AG09319 (cell line): Measurements from ENCODE around the gene OSBPL5.

Experiments used
- DNase-seq: peaks from one replicate; pipeline ENCODE4 v3.0.0-alpha.2; 2010; ENCODE audit warnings: low read depth; ENCODE audit errors: extremely low read depth
- CTCF ChIP-seq: IDR thresholded peaks from 2 replicates; pipeline ENCODE4 v1.5.1; 2011; ENCODE audit warnings: low read depth, mild to moderate bottlenecking, inconsistent platforms, low read length, moderate library complexity

The OSBPL5 gene

GRCh38 chr11:3087821-3088800, 77.0 kb downstream of the OSBPL5 start:
- TF ChIP-seq CTCF, result no peak
- DNase-seq, result no peak

GRCh38 chr11:3087373-3087772, 77.7 kb downstream of the OSBPL5 start:
- DNase-seq, result no peak
- TF ChIP-seq CTCF, result no peak

DNA sequence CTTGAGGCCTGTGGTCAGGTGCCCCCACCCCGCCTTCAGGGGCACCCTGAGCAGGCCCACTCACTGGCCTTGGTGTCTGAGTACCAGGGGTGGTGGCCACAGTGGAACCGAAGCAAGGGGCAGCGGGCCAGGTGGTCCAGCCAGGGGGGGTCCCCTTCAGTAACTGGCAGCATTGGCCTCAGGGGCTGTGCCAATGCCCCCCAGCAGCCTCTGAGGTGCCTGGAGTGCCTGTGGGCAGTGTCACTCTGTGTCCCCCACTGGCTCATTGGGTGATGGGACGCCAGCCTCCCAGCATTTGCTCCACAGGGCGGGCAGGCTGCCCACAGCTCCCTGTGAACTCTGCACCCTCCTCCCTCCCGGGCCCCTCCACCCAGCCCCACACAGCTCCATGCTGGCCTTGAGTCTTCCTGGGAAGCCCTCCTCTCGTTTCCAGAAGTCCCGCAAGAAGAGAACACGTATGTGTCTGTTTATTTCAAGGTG, 78.4 kb downstream of the OSBPL5 start:
- no peak for DNase-seq
- no peak for TF ChIP-seq CTCF

GRCh38 chr11:3086114-3086513, 79.0 kb downstream of the OSBPL5 start:
- TF ChIP-seq CTCF, result no peak
- no peak for DNase-seq

- no peak for DNase-seq
- TF ChIP-seq CTCF, result no peak
Measured at GRCh38 chr11:3085052-3085451, 80.1 kb downstream of the OSBPL5 start.

- DNase-seq, result no peak
- no peak for TF ChIP-seq CTCF
Measured at GRCh38 chr11:3083321-3083720, 81.8 kb downstream of the OSBPL5 start.

GRCh38 chr11:3081386-3081751, 83.7 kb downstream of the OSBPL5 start:
- TF ChIP-seq CTCF, result no peak
- no peak for DNase-seq
